Astrocyte (in vitro differentiated cells and primary cell): ENCODE measurements around the gene TENM4. TPM values are rescaled to one million over a fixed set of nuclear protein-coding genes. Genes with fewer than 3 reads are reported as not detected.

Experiments used
- DNase-seq: peaks from one replicate; pipeline ENCODE4 v3.0.0-alpha.2; 2010; ENCODE audit warnings: low read depth
- FAIRE-seq: peaks from 2 replicates; lab custom pipeline; 2011; peaks lifted over from hg19 to GRCh38; lab: Jason Lieb, UNC
- H2AFZ ChIP-seq: 2 replicates; pipeline ENCODE4 v1.6.0; 2012; ENCODE audit warnings: low read depth, low read length, inconsistent platforms
- H3K27ac ChIP-seq: 2 replicates; pipeline ENCODE4 v1.5.1; 2011; ENCODE audit warnings: low read depth, low read length, inconsistent platforms
- H3K27me3 ChIP-seq: 2 replicates; pipeline ENCODE4 v1.6.0; 2011; ENCODE audit warnings: low read length, inconsistent platforms; ENCODE audit not compliant: insufficient read depth
- H3K36me3 ChIP-seq: 2 replicates; pipeline ENCODE4 v1.5.1; 2011; ENCODE audit warnings: low read length, inconsistent platforms; ENCODE audit not compliant: insufficient read depth
- H3K4me1 ChIP-seq: 2 replicates; pipeline ENCODE4 v1.5.1; 2011; ENCODE audit warnings: low read length, inconsistent platforms; ENCODE audit not compliant: insufficient read depth
- H3K4me2 ChIP-seq: 2 replicates; pipeline ENCODE4 v1.6.0; 2012; ENCODE audit warnings: low read length, inconsistent platforms
- H3K4me3 ChIP-seq: 2 replicates; pipeline ENCODE4 v1.5.1; 2011; ENCODE audit warnings: low read depth, mild to moderate bottlenecking, low read length, inconsistent platforms; ENCODE audit not compliant: insufficient read depth
- H3K79me2 ChIP-seq: 2 replicates; pipeline ENCODE4 v1.6.0; 2012; ENCODE audit warnings: mild to moderate bottlenecking, low read length, inconsistent platforms; ENCODE audit not compliant: insufficient read depth
- H3K9ac ChIP-seq: 2 replicates; pipeline ENCODE4 v1.6.0; 2012; ENCODE audit warnings: mild to moderate bottlenecking, low read length, inconsistent platforms
- H3K9me3 ChIP-seq: 2 replicates; pipeline ENCODE4 v1.5.1; 2012; ENCODE audit warnings: low read depth, mild to moderate bottlenecking, low read length, inconsistent platforms; ENCODE audit not compliant: insufficient read depth
- H4K20me1 ChIP-seq: 2 replicates; pipeline ENCODE4 v1.6.0; 2012; ENCODE audit warnings: low read length, inconsistent platforms; ENCODE audit not compliant: insufficient read depth
- H3K27ac Mint-ChIP-seq: one replicate; pipeline ENCODE4 v1.8.0; 2021; ENCODE audit warnings: mild to moderate bottlenecking, mixed read lengths; ENCODE audit not compliant: unreplicated experiment
- H3K27me3 Mint-ChIP-seq: one replicate; pipeline ENCODE4 v1.8.0; 2021; ENCODE audit warnings: low read depth, mixed read lengths; ENCODE audit not compliant: unreplicated experiment
- H3K36me3 Mint-ChIP-seq: one replicate; pipeline ENCODE4 v1.8.0; 2021; ENCODE audit warnings: low read depth, mixed read lengths; ENCODE audit not compliant: unreplicated experiment
- H3K4me1 Mint-ChIP-seq: one replicate; pipeline ENCODE4 v1.8.0; 2021; ENCODE audit warnings: low read depth, mixed read lengths; ENCODE audit not compliant: unreplicated experiment
- H3K4me3 Mint-ChIP-seq: one replicate; pipeline ENCODE4 v1.8.0; 2021; ENCODE audit warnings: mild to moderate bottlenecking, moderate library complexity, mixed read lengths; ENCODE audit not compliant: unreplicated experiment
- H3K9me3 Mint-ChIP-seq: one replicate; pipeline ENCODE4 v1.8.0; 2021; ENCODE audit warnings: mild to moderate bottlenecking, mixed read lengths; ENCODE audit not compliant: unreplicated experiment
- EZH2 ChIP-seq: IDR thresholded peaks from 2 replicates; pipeline ENCODE4 v1.6.1; 2012; ENCODE audit warnings: mild to moderate bottlenecking, low read length, inconsistent platforms; ENCODE audit not compliant: insufficient read depth
- total RNA-seq: library from RNA; stranded (reverse); gene quantifications from 2 replicates; pipeline ENCODE4 v1.2.1, GENCODE V29; 2021
- TF ChIP-seq, protein P1 (sequence below): IDR thresholded peaks from 2 replicates; pipeline ENCODE4 v1.5.1; 2011; ENCODE audit warnings: low read depth, mild to moderate bottlenecking, inconsistent platforms, low read length, moderate library complexity; ENCODE audit not compliant: insufficient read depth

The TENM4 gene
- total RNA-seq, 1 donor from 2014 or later: 7.5 TPM

GRCh38 chr11:78783846-78784245 lies 657.0 kb downstream of the TENM4 start:
- H3K27me3 Mint-ChIP-seq: peaks cover 5% of the 10 kb centered on the region
- FAIRE-seq: no peak
- no peak overlapping the region for H3K27ac Mint-ChIP-seq
- peaks cover 21% of the 10 kb centered on the region for H3K4me1 Mint-ChIP-seq
- no peak overlapping the region for H2AFZ ChIP-seq
- no peak overlapping the region for H3K27ac ChIP-seq
- H3K4me1 ChIP-seq: peaks cover 25% of the 10 kb centered on the region
- DNase-seq: no peak
- H3K4me3 ChIP-seq: no peak overlapping the region
- H4K20me1 ChIP-seq: no peaks in the 10 kb centered on the region
- TF ChIP-seq, protein P1, sequence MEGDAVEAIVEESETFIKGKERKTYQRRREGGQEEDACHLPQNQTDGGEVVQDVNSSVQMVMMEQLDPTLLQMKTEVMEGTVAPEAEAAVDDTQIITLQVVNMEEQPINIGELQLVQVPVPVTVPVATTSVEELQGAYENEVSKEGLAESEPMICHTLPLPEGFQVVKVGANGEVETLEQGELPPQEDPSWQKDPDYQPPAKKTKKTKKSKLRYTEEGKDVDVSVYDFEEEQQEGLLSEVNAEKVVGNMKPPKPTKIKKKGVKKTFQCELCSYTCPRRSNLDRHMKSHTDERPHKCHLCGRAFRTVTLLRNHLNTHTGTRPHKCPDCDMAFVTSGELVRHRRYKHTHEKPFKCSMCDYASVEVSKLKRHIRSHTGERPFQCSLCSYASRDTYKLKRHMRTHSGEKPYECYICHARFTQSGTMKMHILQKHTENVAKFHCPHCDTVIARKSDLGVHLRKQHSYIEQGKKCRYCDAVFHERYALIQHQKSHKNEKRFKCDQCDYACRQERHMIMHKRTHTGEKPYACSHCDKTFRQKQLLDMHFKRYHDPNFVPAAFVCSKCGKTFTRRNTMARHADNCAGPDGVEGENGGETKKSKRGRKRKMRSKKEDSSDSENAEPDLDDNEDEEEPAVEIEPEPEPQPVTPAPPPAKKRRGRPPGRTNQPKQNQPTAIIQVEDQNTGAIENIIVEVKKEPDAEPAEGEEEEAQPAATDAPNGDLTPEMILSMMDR: no peak
- no peak for TF ChIP-seq EZH2
- H3K36me3 Mint-ChIP-seq: peaks cover 3% of the 10 kb centered on the region
- peak overlapping the region; percentile 20 for H3K4me2 ChIP-seq
- no peak overlapping the region for H3K9ac ChIP-seq
- H3K9me3 ChIP-seq: no peaks in the 10 kb centered on the region
- H3K4me3 Mint-ChIP-seq: no peak overlapping the region
- H3K36me3 ChIP-seq: no peaks in the 10 kb centered on the region
- no peaks in the 10 kb centered on the region for H3K79me2 ChIP-seq
- no peaks in the 10 kb centered on the region for H3K27me3 ChIP-seq
- H3K9me3 Mint-ChIP-seq: peaks cover 2% of the 10 kb centered on the region

DNA sequence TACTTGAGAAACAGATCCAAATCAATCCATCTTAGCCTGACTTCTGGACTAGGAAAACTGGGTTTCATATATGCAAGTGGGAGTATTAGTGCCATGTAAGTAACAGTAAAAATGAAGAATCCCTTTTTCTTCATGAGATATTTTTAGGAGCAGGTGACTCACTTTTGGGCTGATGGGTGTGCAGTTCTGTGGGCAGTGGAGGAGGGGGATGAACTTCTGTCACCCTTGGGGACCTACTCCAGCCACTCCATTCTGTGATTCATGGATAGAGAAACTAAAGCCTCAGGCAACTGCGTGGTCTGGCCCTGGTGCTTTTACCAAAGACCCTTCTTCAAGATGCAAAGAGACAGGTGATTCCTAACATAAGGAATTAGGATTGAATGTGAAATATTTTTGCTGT lies 657.5 kb downstream of the TENM4 start:
- FAIRE-seq (no peak), DNase-seq (no peak)
- H3K9me3 ChIP-seq: no peaks in the 10 kb centered on the region
- no peak overlapping the region for H3K4me3 Mint-ChIP-seq
- H3K4me1 Mint-ChIP-seq: peaks cover 21% of the 10 kb centered on the region
- H2AFZ ChIP-seq: no peak overlapping the region
- no peak overlapping the region for H3K27ac Mint-ChIP-seq
- peak overlapping the region; percentile 37 for H3K4me2 ChIP-seq
- TF ChIP-seq, protein P1: no peak
- no peak for TF ChIP-seq EZH2
- H3K36me3 ChIP-seq: no peaks in the 10 kb centered on the region
- peaks cover 25% of the 10 kb centered on the region for H3K4me1 ChIP-seq
- H3K4me3 ChIP-seq: no peak overlapping the region
- H4K20me1 ChIP-seq: no peaks in the 10 kb centered on the region
- no peaks in the 10 kb centered on the region for H3K27me3 ChIP-seq
- H3K79me2 ChIP-seq: no peaks in the 10 kb centered on the region
- H3K9me3 Mint-ChIP-seq: peaks cover 2% of the 10 kb centered on the region
- H3K27me3 Mint-ChIP-seq: peaks cover 6% of the 10 kb centered on the region
- H3K27ac ChIP-seq: no peak overlapping the region
- peaks cover 3% of the 10 kb centered on the region for H3K36me3 Mint-ChIP-seq
- no peak overlapping the region for H3K9ac ChIP-seq

DNA sequence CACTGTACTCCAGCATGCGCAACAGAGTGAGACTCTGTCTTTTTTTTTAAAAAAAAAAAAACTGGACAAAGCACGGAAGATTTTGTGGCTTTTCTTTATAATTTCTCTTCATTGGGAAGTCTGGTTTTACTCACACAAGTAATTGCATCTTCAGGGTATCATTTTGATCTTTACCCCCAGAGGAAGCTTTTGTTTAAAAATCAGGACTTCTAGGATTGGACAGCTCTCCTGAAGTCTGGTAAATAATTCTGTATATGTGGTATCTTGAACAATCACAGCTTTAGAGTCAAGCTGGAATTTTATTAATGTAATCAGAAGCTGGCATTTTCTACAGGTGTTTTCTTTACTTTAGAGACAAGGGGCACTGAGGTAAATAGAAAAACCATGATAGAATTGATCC lies 658.1 kb downstream of the TENM4 start:
- FAIRE-seq: no peak
- no peak overlapping the region for H3K27ac ChIP-seq
- peaks cover 21% of the 10 kb centered on the region for H3K4me1 Mint-ChIP-seq
- H3K79me2 ChIP-seq: no peaks in the 10 kb centered on the region
- no peak for TF ChIP-seq EZH2
- TF ChIP-seq, protein P1: no peak
- peaks cover 25% of the 10 kb centered on the region for H3K4me1 ChIP-seq
- no peak overlapping the region for H3K27ac Mint-ChIP-seq
- no peak overlapping the region for H3K4me3 ChIP-seq
- no peak overlapping the region for H3K9ac ChIP-seq
- DNase-seq: no peak
- H4K20me1 ChIP-seq: no peaks in the 10 kb centered on the region
- H3K27me3 ChIP-seq: no peaks in the 10 kb centered on the region
- no peaks in the 10 kb centered on the region for H3K9me3 ChIP-seq
- H2AFZ ChIP-seq: no peak overlapping the region
- peak overlapping the region; percentile 37 for H3K4me2 ChIP-seq
- peaks cover 6% of the 10 kb centered on the region for H3K27me3 Mint-ChIP-seq
- peaks cover 3% of the 10 kb centered on the region for H3K36me3 Mint-ChIP-seq
- H3K9me3 Mint-ChIP-seq: no peaks in the 10 kb centered on the region
- no peak overlapping the region for H3K4me3 Mint-ChIP-seq
- H3K36me3 ChIP-seq: no peaks in the 10 kb centered on the region
